ENCODE measurements around the gene HLA-E. TPM values are rescaled to one million over a fixed set of nuclear protein-coding genes. Genes with fewer than 3 reads are reported as not detected.

Gene HLA-E
- total RNA-seq, 1 donor from 2014 or later: 896 TPM

DNA sequence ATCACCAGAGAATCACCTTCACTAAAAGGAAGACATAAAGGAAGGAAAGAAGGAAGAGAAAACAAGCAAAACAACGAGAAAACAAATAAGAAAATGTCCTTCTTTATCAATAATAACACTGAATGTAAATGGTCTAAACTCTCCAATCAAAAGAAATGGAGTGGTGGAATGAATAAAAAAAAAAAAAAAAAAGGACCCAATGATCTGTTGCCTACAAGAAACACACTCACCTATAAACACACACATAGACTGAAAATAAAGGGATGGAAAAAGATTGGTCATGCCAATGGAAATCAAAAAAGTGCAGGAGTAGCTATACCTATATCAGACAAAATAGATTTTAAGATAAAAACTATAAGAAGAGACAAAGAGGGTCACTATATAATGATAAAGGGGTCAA, 30.2 kb upstream of the HLA-E start:
- peaks cover 0 to 3% of the 10 kb centered on the region in 2 donors for H3K4me1 ChIP-seq
- TF ChIP-seq CTCF (IDR thresholded peaks at IDR 0.05): no peak

GRCh38 chr6:30461055-30461454, 28.3 kb upstream of the HLA-E start:
- TF ChIP-seq CTCF (IDR thresholded peaks at IDR 0.05): no peak
- intact Hi-C loops (cut with DNase I): no loop called here
- Histone ChIP-seq H3K4me1 (peaks cover 3% of the 10 kb centered on the region in 2 donors), H3K9me3 (no peaks in the 10 kb centered on the region), H3K36me3 (no peaks in the 10 kb centered on the region), H3K4me3 (no peak overlapping the region), H3K27me3 (peaks cover 13% of the 10 kb centered on the region), H3K27ac (no peak overlapping the region)
- no peak for DNase-seq (ENCODE audit: low spot score in 2 of 2)

More for the DNA sequence above, 30.2 kb upstream of the HLA-E start:
- Histone ChIP-seq H3K27me3 (peaks cover 8% of the 10 kb centered on the region), H3K27ac (no peak overlapping the region), H3K9me3 (no peaks in the 10 kb centered on the region), H3K36me3 (no peaks in the 10 kb centered on the region), H3K4me3 (no peak overlapping the region)
- intact Hi-C loops (cut with DNase I): no loop called here
- DNase-seq (ENCODE audit: low spot score in 2 of 2): no peak

DNA sequence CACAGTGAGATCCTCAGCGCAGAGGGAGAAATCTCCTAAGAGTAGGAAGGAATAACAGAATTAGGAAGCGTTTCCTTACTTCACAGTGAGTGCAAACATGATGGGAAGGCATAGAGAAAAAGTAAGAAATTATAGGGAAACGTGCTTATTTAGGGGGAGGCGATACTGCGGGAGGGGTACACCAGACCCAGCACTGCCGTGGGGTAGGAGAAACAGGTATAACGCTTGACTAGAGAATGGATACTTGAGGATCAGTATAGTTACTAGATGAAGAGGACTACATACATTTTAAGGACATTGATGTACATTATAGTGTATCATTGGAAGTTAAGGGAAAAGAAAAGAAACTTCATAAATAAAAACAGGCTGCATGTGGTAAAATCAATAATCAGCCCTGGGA, 26.8 kb upstream of the HLA-E start:
- Histone ChIP-seq H3K27me3 (peaks cover 23% of the 10 kb centered on the region), H3K36me3 (no peaks in the 10 kb centered on the region), H3K27ac (no peak overlapping the region), H3K4me1 (peaks cover 7 to 10% of the 10 kb centered on the region in 2 donors), H3K4me3 (no peak overlapping the region), H3K9me3 (no peaks in the 10 kb centered on the region)
- no peak for TF ChIP-seq CTCF (IDR thresholded peaks at IDR 0.05)
- intact Hi-C loops (cut with DNase I): no loop called here
- DNase-seq (ENCODE audit: low spot score in 2 of 2): no peak

DNA sequence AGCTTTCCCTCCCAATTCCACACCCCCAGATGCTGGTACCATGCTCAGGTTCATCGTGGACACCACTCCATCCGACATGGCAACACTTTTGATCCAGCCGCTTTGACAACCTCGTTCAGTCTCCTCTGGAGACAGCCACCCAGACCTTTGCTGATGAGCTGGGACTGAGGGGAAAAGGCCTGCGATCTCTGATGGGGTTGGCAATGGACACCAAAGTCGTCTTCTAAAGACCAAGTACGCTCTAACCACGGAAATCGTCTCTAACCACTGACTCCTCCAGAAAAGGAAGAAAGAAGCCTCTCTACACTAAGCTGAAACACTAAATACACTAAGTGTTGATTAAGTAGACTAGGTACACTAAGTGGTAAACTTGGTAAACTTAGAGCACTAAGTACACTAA, 26.1 kb upstream of the HLA-E start:
- Histone ChIP-seq H3K27me3 (peaks cover 26% of the 10 kb centered on the region), H3K4me1 (peaks cover 7 to 10% of the 10 kb centered on the region in 2 donors)

GRCh38 chr6:30463651-30464618, 25.4 kb upstream of the HLA-E start:
- Histone ChIP-seq H3K4me1 (peaks cover 7 to 10% of the 10 kb centered on the region in 2 donors), H3K36me3 (no peaks in the 10 kb centered on the region), H3K27ac (no peak overlapping the region), H3K27me3 (peaks cover 29% of the 10 kb centered on the region), H3K9me3 (no peaks in the 10 kb centered on the region), H3K4me3 (no peak overlapping the region)
- intact Hi-C loops (cut with DNase I): no loop called here
- no peak for TF ChIP-seq CTCF (IDR thresholded peaks at IDR 0.05)
- no peak for DNase-seq (ENCODE audit: low spot score in 2 of 2)

More for the DNA sequence above, 26.1 kb upstream of the HLA-E start:
- TF ChIP-seq CTCF (IDR thresholded peaks at IDR 0.05): no peak
- H3K4me3 ChIP-seq: no peak overlapping the region
- no peaks in the 10 kb centered on the region for H3K9me3 ChIP-seq
- DNase-seq (ENCODE audit: low spot score in 2 of 2): no peak
- intact Hi-C loops (cut with DNase I): no loop called here
- no peak overlapping the region for H3K27ac ChIP-seq
- no peaks in the 10 kb centered on the region for H3K36me3 ChIP-seq

Data from ascending aorta (tissue), 2 donors.